ENCODE measurements around the gene HTR3B.
A peak's percentile ranks its signal among the peaks of the same experiment; 100 is the strongest.

HTR3B gene

DNA sequence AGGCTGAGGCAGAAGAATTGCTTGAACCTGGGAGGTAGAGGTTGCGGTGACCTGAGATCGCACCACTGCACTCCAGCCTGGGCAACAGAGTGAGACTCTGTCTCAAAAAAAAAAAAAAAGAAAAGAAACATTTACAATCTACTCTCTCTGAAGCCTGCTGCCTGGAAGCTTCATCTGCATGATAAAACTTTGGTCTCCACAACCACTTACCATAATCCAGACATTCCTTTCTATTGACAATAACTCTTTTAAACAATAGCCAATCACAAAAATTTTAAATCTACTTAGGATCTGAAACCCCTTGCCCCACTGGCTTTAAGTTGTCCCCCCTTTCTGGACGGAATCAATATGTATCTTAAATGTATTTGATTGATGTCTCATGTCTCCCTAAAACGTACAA, 45.3 kb downstream of the HTR3B start:
- no peak for DNase-seq

DNA sequence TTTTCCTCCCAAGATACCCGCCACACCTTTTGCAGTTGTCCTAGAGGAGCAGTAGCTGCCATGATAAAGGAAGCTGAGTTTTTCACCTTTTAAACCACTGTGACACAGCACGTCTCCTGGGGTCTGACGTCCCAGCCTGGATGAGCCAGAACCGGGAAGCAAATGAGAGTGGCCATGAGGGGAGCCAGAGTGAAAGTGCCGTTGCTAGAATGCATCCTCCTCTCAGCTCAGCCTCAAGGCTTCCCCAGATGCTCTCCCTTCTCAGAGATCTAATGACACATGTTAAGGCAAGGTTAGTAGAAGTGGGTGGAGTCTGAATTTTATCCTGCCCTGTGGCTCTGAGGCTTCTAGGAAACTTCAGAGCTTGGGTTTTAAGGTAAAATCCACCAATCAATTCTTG, 46.9 kb downstream of the HTR3B start:
- no peak for DNase-seq

GRCh38 chr11:113952070-113952469, 47.5 kb downstream of the HTR3B start:
- DNase-seq = no peak

GRCh38 chr11:113952588-113952987, 48.0 kb downstream of the HTR3B start:
- no peak for DNase-seq

DNA sequence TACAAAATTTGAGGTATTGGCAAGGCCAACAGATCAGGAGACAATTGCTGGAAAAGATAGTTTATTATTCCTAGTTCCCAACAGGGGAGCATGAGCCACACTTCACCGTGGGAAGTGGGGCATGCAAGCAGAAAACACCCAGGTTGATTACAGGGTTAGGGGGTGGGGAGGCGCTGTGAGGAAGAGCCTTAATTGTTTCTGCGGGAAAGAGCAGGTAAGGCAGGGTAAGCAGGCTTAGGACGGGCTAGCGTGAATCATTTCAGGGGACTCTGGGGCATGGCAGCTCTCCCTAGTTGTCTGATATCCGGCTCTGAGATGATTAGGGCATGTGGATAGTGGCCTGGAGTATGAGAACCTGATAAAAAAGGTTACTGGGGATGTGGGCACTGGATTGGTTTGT, 49.6 kb downstream of the HTR3B start:
- no peak for DNase-seq

DNA sequence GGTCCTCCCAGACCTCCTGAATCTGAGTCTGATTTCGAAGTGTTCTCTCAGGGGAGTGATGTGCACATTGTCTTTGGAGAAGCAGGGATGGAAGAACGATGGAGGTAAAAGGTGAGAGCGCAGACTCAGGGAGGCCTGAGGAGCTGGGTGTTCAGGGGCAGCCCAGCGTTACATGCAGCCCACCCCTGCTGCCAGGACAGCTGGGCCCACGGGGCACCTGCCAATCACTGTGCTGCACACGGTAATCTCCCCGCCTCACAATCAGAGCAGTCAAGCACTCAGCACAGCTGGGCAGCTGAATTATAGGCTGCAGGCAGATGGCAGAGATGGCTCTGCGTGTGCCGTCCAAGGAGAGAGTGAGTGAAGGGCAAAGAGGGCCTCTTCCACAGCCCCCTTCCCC, 52.4 kb downstream of the HTR3B start:
- no peak for DNase-seq

- DNase-seq = no peak
Measured at GRCh38 chr11:113960702-113961330, 56.2 kb downstream of the HTR3B start.

DNA sequence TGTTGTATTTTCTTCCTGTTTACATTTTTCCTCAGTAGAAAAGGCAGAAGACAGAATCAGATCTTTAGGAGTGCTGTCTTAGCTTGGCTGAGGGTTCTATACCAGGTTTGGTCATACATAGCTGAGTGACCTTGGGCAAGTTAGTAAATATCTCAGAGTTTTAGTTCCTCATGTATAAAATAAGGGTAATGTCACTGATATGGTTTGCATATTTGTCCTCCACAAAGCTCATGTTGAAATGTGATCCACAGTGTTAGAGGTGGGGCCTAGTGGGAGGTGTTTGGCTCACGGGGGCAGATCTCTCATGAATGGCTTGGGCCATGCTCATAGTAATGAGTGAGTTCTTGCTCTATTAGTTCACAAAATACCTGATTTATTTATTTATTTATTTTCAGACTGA, 62.8 kb downstream of the HTR3B start:
- no peak for DNase-seq

DNA sequence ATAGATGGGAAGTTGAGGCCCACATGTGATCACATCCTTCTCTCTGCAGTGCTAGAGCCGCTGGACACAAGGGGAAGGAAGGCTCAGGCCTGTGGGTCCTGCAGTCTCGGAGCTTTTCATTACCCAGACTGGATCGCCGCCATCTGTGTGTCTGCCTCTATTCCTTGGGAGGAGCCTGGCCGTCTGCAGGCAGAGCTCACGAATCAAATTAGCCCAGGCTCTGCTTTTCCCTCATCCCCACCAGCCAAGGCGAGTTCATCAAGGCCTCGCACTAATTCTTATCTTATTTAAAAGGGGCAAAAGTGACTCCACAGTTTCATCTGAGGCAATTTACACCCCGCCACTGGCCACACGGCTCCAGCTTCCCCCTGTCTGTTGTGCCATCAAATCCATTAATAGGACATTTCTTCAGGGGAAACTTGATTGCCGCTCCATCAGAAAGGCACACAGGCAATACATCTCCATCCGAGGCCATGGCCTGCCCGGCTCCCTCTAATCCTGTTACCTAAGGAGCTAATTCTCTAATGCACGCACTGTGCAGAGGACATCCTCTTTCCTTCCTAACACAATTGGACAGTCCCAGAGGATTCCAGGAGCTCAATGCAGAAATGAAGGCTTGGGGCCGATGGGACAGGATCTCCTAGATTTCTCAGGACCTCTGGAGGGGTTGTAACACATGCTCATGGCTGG, 67.1 kb downstream of the HTR3B start:
- no peak for DNase-seq

DNA sequence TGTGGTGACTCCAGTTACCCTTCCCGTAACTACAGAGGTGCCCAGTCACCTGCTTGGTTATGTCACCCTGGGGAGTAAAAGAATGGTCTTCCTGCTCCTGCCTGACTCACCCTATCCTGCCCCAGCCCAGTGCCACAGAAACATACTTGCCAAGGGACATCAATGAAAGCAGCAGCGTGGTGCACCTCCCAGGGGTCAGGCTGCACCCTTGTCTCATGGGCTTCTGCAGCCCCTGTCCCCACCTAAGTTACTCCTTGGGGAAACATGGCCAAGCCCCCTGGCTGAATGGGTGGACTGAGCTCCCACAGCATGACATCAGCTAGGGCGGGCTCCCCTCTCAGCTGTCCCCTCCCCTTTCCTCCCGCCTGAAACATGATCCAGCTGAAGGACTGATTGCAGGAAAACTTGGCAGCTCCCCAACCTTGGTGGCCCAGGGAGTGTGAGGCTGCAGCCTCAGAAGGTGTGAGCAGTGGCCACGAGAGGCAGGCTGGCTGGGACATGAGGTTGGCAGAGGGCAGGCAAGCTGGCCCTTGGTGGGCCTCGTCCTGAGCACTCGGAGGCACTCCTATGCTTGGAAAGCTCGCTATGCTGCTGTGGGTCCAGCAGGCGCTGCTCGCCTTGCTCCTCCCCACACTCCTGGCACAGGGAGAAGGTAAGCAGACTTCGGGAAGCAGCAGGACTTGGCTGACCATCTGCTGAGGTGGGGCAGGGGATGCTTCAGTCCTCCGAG, 70.3 kb downstream of the HTR3B start, which contains the start of gene HTR3A:
Gene HTR3A (plus strand): TSS at position 368 of the 730 bp plus-strand sequence. CDS start 218 bp downstream, at position 586.
- DNase-seq = peak in 1 of 2 experiments; percentile 4

- DNase-seq = no peak
Measured at GRCh38 chr11:113977071-113977490, 72.5 kb downstream of the HTR3B start.

GRCh38 chr11:113977701-113978100, 73.1 kb downstream of the HTR3B start:
- no peak for DNase-seq

GRCh38 chr11:113979431-113979830, 74.8 kb downstream of the HTR3B start:
- DNase-seq = no peak

- no peak for DNase-seq
Measured at GRCh38 chr11:113980785-113981184, 76.2 kb downstream of the HTR3B start.

- no peak for DNase-seq
Measured at GRCh38 chr11:113982306-113982705, 77.7 kb downstream of the HTR3B start.

DNA sequence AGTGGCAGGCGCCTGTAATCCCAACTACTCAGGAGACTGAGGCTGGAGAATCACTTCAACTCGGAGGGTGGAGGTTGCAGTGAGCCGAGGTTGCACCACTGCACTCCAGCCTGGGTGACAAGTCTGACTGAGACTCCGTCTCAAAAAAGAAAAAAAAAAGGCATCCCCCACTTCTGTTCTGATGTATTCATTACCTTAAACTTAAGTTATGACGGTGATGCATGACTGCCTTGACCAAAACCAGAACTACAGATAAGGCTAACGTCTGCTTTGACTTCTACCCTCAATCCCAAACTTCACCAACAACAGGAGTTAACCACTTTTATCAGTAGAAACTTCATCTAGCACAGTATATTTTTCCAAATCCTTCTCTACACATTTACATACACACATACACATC, 80.2 kb downstream of the HTR3B start:
- DNase-seq = no peak

DNA sequence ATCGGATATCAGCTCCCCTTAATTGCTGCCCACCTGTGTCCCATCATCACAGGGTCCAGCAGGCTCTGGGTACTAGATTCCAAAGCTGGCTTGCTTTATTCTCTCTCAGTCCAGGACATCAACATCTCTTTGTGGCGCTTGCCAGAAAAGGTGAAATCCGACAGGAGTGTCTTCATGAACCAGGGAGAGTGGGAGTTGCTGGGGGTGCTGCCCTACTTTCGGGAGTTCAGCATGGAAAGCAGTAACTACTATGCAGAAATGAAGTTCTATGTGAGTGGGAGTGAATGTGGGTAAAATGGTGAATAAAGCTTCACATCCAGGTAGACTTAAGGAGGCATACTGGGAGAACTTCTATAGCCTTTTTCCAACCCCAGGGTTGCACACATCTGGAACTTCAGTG, 81.3 kb downstream of the HTR3B start:
- no peak for DNase-seq

GRCh38 chr11:113986351-113987140, 82.0 kb downstream of the HTR3B start:
- DNase-seq = no peak

GRCh38 chr11:113989381-113989780, 84.8 kb downstream of the HTR3B start:
- no peak for DNase-seq

GRCh38 chr11:113989916-113990315, 85.3 kb downstream of the HTR3B start:
- DNase-seq = no peak

DNA sequence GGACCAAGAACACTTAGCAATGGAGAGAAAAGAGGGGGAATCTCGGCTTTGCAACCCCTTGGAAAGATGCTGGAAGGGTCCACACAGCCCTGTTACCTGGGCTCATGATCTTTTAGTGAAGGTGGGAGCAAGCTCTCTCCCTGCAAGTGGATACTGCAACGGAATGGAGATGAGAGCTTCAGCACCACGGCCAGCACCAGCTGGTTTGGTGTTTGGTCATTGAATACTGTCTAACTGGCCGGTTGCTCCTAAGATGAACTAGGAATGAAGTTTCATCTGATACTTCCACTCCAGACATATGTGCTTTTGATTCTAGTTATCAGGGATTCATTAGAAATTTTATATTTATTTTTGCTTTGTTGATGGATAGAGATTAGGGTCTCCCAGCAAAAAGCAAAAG, 86.6 kb downstream of the HTR3B start:
- no peak for DNase-seq

DNA sequence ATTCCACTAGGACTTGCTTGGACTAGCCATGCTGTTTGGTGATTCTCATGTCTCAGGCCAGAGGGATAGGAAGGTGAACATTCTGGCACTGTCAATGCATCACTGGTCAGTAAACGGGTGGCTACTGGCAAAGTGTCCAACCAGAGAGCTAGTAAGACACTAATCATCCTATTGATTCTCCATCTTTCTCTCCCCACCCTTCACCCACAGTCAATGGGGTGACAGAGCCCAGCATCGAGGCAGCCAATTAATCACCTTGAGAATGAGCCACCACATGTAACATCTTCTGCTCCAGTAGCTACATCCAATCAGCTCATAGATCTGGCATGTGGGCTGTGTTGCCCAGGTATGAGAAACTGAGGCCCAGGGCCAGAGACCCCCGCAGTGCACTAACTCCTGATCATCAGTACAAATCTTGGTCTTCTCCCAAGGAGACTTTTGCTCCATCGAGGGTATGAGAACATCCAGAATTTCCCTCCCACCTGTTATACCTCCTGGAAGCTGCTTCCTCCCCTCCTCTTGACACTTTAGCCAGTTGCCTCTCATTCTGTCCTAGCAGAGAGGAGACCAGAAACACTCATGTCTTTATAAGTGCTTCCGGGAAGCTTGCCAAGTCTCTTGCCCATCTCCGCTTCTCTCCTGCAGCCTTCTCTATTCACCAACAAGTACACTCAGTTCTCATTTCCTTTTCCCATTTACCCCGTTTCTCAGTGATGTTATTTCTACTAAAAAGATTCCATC, 87.3 kb downstream of the HTR3B start:
- DNase-seq = no peak

Measured in cerebellar nuclear complex (tissue), 1 donor.